GM19099 (cell line): Measurements from ENCODE around the gene JAK3.

Experiments
- POLR2A ChIP-seq: IDR thresholded peaks from 3 replicates; pipeline ENCODE4 v1.6.1; 2011; ENCODE audit warnings: low read depth; ENCODE audit not compliant: insufficient read length; ENCODE audit errors: extremely low read depth

The JAK3 gene

GRCh38 chr19:17835182-17836006 is 12.4 kb downstream of the JAK3 start:
- no peak for TF ChIP-seq POLR2A

GRCh38 chr19:17834350-17835181 is 13.2 kb downstream of the JAK3 start:
- TF ChIP-seq POLR2A = no peak

GRCh38 chr19:17832443-17833208 is 15.2 kb downstream of the JAK3 start:
- TF ChIP-seq POLR2A = no peak

GRCh38 chr19:17831419-17831888 is 16.3 kb downstream of the JAK3 start:
- TF ChIP-seq POLR2A = no peak

- TF ChIP-seq POLR2A = no peak
Measured at GRCh38 chr19:17830567-17831418, 17.0 kb downstream of the JAK3 start.

GRCh38 chr19:17829855-17830566 is 17.8 kb downstream of the JAK3 start:
- no peak for TF ChIP-seq POLR2A

- TF ChIP-seq POLR2A = no peak
Measured at GRCh38 chr19:17826508-17827056, 21.2 kb downstream of the JAK3 start.

GRCh38 chr19:17824339-17824738 is 23.4 kb downstream of the JAK3 start:
- no peak for TF ChIP-seq POLR2A

- no peak for TF ChIP-seq POLR2A
Measured at GRCh38 chr19:17821190-17821589, 26.6 kb downstream of the JAK3 start, which contains the start of gene INSL3. INSL3 (minus strand) TSS chr19:17821519; CDS start chr19:17821506, 13 bp downstream.

- no peak for TF ChIP-seq POLR2A
Measured at GRCh38 chr19:17817668-17818363, 30.0 kb downstream of the JAK3 start.

GRCh38 chr19:17812099-17812498 is 35.7 kb downstream of the JAK3 start:
- no peak for TF ChIP-seq POLR2A

- no peak for TF ChIP-seq POLR2A
Measured at GRCh38 chr19:17811681-17812080, 36.1 kb downstream of the JAK3 start.

GRCh38 chr19:17811103-17811502 is 36.7 kb downstream of the JAK3 start:
- no peak for TF ChIP-seq POLR2A

- TF ChIP-seq POLR2A = no peak
Measured at GRCh38 chr19:17807731-17808316, 40.0 kb downstream of the JAK3 start.
